GM19239 (cell line): ENCODE results near the gene TRIM10.
A peak's percentile ranks its signal among the peaks of the same experiment; 100 is the strongest.
"Not testable (repeated sequence)": the region's sequence is repeated elsewhere in the genome, so short reads cannot be mapped to it uniquely, and the experiment has no call there.

ENCODE experiments used
- DNase-seq: peaks from one replicate; pipeline ENCODE4 v3.0.0; 2011; ENCODE audit warnings: low spot score; ENCODE audit not compliant: insufficient read length
- FAIRE-seq: peaks from 2 replicates; lab custom pipeline; 2011; peaks lifted over from hg19 to GRCh38; lab: Jason Lieb, UNC

Gene TRIM10

DNA sequence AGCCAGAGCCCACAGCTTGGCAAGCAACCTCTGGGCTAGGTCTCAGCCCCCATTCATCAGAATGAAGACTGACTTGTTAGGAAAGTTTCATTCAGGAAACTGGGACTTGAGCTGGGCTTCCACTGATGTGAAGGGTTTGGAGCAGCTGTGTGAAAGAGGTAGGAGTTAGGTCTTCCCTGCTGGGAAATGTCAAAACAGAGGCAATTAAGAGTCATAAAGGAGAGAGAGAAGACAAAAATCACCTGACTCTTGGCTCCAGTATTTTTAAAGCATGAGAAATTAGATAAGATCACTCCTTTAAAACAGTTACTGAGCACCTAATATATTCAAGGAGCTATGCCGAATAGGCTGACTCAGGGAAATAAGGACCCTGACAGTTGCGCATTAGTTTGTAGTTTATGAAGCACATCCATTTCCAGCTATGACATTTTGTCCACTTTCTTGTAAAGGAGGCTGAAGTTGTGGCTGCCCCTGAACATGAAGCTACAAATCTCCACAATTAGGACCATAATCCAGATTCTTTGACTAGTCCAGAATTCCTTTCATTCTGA is 29.0 kb downstream of the TRIM10 start:
- no peak for FAIRE-seq
- no peak for DNase-seq

GRCh38 chr6:30130887-30131862 is 29.8 kb downstream of the TRIM10 start:
- peak; percentile 96 for FAIRE-seq
- DNase-seq: peak; percentile 87

DNA sequence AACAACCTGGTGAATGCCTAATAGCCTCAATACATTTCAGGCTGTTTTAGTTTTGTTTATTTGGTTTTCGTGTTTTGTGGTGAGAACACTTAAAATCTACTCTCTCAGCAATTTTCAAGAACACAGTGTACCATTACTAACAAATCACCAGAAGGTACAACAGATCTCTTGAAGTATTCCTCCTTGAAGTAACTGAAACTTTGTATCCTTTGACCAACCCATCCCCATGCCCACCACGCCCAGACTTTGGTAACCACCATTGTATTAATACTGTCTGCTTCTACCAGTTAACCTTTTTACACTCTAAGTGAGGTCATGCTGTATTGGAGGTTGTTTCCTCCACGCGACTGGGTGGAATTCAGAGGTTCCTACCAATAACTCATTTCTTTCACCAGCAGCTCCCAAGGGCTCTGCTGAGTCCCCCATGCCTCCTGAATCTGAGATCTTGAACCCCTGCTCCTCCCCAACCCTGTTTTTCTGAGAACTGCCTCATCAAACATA is 30.8 kb downstream of the TRIM10 start:
- DNase-seq: no peak
- peak; percentile 26 for FAIRE-seq

- FAIRE-seq (no peak), DNase-seq (no peak)
Measured at GRCh38 chr6:30129265-30130178, 31.5 kb downstream of the TRIM10 start.

DNA sequence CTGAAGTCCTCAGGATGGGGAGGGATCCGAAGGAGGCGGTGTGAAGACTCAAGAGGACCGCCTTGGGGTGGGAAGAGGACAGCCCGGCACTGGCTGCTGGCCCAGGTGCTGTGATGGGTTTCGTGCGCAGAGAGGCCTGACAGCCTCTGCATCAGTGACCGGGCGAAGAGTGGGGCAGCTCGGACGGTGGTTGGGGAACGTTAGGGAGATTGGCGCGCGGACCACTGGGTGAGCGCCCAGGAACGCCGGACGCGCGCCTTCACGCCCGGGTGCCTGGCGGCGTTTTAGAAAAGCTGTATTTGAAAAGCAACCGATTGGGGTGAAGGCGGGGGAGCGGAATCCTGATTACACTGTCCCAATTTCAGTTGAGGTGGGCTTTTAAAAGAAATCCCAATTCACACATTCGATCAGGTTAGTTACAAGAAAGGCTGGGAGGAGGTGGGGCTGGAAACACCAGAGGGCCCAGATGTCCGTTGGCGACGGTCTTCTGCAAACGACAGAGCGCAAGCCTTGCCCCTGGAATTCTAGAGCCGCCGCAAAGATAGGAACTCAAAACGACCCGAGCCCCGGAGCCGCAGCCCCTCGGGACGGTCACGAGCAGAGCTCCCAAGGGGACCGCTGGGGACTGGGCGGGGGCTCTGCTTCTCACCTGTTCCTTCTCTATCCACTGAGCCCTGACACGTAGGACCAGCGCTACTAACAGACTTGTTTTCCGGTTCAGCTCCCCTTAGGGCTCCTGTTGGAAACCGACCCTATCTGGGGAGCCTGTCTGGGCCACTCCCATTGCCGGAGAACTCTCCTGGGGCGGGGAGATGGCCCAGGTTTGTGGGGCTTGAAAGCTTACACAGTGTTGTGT is 33.5 kb downstream of the TRIM10 start:
- no peak for FAIRE-seq

DNA sequence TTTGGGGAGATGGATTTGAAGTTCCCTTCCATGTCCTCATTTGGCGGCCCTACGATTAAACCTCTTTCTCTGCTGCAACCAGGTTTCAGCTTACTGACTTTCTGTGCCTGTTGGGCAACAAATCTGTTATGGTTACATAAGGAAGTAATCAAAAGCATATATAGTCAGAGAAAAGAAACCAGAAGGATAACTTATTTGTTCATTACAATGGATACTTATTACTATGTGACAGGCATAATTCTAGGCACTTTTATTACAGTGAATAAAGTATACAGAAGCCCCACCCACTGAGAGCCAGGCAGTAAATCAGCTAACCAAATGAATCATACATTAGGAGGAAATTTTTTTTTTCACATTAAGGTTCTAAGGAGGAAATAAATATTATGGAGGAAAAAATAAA is 38.5 kb downstream of the TRIM10 start:
- DNase-seq (no peak), FAIRE-seq (no peak)

More for the DNA sequence above, 33.5 kb downstream of the TRIM10 start:
- DNase-seq: no peak

- FAIRE-seq (no peak), DNase-seq (no peak)
Measured at GRCh38 chr6:30121446-30122366, 39.3 kb downstream of the TRIM10 start.

GRCh38 chr6:30118691-30119090 is 42.3 kb downstream of the TRIM10 start:
- not testable (repeated sequence) for FAIRE-seq, DNase-seq

GRCh38 chr6:30116724-30117123 is 44.3 kb downstream of the TRIM10 start:
- no peak for FAIRE-seq
- DNase-seq: no peak

DNA sequence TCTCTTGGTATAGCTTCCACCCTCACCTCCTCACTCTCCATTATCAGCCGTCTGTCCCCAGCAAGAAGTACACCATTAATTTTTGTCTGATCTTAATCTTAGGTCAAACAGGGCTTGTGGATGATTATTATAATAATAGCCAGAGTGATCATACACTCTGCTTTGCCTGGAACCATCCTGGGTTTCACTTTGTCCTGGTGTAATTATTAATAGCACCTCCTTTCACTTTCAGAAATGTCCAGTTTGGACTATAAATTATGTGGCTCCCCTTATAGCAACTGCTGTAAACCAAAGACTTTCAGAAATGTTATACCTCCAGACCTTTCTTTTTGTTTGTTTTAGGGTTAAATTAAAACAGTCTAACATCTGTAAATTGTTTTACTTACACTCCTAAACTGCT is 47.2 kb downstream of the TRIM10 start:
- FAIRE-seq (peak; percentile 56), DNase-seq (no peak)

DNA sequence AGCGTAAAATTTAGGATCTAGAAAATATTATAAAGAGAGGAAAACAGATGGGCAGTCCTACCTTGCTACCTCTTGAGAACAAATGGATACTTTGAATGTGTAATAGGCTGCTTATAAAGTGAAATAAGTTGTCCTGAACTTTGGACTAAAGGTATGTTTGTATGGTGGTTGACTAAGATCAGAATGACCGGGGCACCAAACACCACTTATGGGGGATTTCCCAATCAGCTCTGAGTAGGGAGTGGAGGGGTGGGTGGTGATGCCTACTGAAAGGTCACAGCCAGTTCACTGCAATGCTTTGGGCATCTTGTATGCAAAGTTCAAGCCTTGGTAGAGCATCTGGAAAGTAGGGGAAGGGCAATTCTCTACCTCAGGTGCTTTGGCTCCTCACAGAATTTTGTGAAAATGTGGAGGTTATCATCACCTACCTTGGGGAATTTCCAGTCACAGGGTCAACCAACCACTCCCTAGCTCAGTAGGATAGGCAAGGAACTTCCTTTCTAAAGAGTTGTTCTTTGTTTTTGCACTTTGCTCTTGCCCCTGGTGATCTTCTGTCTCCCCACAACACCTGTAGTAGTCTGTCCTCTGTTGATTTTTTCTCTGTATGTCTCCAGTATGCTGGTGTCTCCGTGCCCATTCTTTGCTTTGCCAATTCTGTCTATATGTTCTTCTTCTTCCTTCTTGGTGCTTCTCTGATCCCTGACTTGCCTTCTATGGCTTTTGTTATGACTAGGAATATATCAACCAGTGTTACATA is 47.8 kb downstream of the TRIM10 start, which contains the start of gene TRIM31:
Gene TRIM31 (minus strand): TSS at position 88 of the 757 bp plus-strand sequence. CDS start 285 bp downstream, outside the sequence.
- FAIRE-seq: peak; percentile 88

DNA sequence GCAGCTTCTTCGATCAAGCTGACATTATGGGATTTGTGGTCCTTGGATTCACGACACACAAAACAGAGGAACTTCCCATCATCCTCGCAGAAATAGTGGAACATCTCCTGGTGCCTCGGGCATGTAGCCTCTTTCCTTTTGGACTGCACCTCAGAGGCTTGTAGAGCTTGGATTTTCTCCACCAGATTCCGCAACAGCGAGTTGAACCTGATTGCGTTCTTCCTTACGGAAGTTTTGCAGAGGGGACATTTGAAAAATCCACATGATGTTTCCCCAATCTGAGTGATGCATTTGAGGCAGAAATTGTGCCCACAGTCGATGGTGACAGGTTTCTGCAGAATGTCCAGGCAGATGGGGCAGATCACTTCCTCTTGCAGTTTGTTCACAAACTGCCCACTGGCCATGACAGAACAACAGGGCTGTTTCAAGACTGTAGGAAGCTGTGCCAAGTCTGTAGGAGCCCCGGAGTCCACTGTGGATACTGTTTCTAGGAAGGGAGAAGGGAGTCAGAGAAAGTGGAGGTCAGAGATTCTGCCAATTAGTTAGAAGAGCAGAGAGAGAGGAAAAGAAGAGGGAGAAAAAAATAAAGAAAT is 48.5 kb downstream of the TRIM10 start:
- DNase-seq: no peak
- FAIRE-seq: peak; percentile 4

More for the DNA sequence above, 47.8 kb downstream of the TRIM10 start, which contains the start of gene TRIM31:
- no peak for DNase-seq

GRCh38 chr6:30111266-30111856 is 49.6 kb downstream of the TRIM10 start:
- no peak for DNase-seq
- no peak for FAIRE-seq

DNA sequence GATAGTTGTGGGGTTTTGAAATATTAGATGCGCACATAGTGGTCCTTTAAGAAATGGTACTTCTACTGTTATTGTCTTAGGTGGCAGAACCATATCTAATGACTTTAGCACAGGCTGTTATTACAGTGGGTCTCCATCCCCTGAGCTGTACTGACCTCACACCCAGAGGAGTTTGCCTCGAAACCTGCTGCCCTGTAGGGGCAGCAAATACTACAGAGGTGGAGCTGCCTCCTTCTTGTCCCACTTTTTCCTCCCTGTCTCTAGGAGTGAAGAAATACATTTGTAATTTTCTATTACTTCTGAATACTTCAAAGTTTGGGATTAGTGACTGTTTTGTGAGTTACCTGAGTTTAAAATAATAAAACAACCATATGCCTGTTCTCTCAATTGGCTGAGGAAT is 56.4 kb downstream of the TRIM10 start:
- no peak for FAIRE-seq

DNA sequence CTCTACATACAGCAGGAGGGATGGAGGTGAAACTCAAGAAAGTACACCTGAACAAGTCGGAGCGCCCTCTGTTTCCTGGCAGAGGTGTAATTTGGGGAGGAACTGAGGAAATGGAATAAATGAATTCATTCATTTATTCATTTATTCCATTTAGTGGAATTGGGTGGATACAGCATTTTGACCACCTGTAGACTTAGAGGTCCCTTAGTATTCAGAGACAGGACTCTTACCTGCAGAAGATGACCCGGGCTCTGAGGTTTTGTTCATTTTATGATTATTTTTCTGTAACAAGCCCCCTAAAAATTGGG is 57.2 kb downstream of the TRIM10 start:
- FAIRE-seq (no peak), DNase-seq (no peak)

More for the DNA sequence above, 56.4 kb downstream of the TRIM10 start:
- DNase-seq: no peak

- DNase-seq (peak; percentile 76), FAIRE-seq (peak; percentile 90)
Measured at GRCh38 chr6:30102970-30103871, 57.8 kb downstream of the TRIM10 start.
